Activated CD4-positive, alpha-beta T cell treated with anti-CD3 and anti-CD28 coated beads for 48 hours (primary cell): ENCODE measurements around the gene CHRNA7.

Source experiments
- DNase-seq: peaks from one replicate; pipeline ENCODE4 v3.0.0-alpha.2; 2020

The CHRNA7 gene

GRCh38 chr15:32091505-32092380, 61.4 kb downstream of the CHRNA7 start:
- no peak for DNase-seq

GRCh38 chr15:32096213-32096612, 65.9 kb downstream of the CHRNA7 start:
- no peak for DNase-seq

- DNase-seq: no peak
Measured at GRCh38 chr15:32096916-32097617, 66.8 kb downstream of the CHRNA7 start.

GRCh38 chr15:32098033-32098432, 67.7 kb downstream of the CHRNA7 start:
- DNase-seq: no peak

- DNase-seq: no peak
Measured at GRCh38 chr15:32099097-32099785, 68.9 kb downstream of the CHRNA7 start.

- DNase-seq: no peak
Measured at GRCh38 chr15:32099956-32100684, 69.8 kb downstream of the CHRNA7 start.

GRCh38 chr15:32104061-32104995, 74.0 kb downstream of the CHRNA7 start:
- no peak for DNase-seq

- DNase-seq: no peak
Measured at GRCh38 chr15:32105258-32106241, 75.2 kb downstream of the CHRNA7 start.

GRCh38 chr15:32106401-32107381, 76.4 kb downstream of the CHRNA7 start:
- no peak for DNase-seq

- DNase-seq: no peak
Measured at GRCh38 chr15:32107477-32108080, 77.3 kb downstream of the CHRNA7 start.

- DNase-seq: no peak
Measured at GRCh38 chr15:32108661-32109060, 78.3 kb downstream of the CHRNA7 start.

GRCh38 chr15:32112101-32112500, 81.8 kb downstream of the CHRNA7 start:
- DNase-seq: no peak

- no peak for DNase-seq
Measured at GRCh38 chr15:32113224-32113623, 82.9 kb downstream of the CHRNA7 start.

GRCh38 chr15:32117122-32117521, 86.8 kb downstream of the CHRNA7 start:
- DNase-seq: no peak

- no peak for DNase-seq
Measured at GRCh38 chr15:32119286-32119685, 89.0 kb downstream of the CHRNA7 start.

- no peak for DNase-seq
Measured at GRCh38 chr15:32119694-32120330, 89.5 kb downstream of the CHRNA7 start.

GRCh38 chr15:32120577-32121383, 90.5 kb downstream of the CHRNA7 start:
- DNase-seq: no peak

GRCh38 chr15:32121384-32121695, 91.0 kb downstream of the CHRNA7 start:
- no peak for DNase-seq
